SK-N-SH (cell line): ENCODE results near the gene RET. TPM values are rescaled to one million over a fixed set of nuclear protein-coding genes. Genes with fewer than 3 reads are reported as not detected.

Experiments used
- CTCF ChIA-PET: fragments of 300-600, 350-600 bp; formaldehyde crosslinking; extraction: SDS; loops from one replicate; lab custom pipeline; 2021; lab: Yijun Ruan, JAX
- POLR2A ChIA-PET: fragments of 350-600 bp; sonication (Branson Sonifier 250); formaldehyde crosslinking; extraction: SDS; loops from one replicate; lab custom pipeline; 2020; ENCODE audit warnings: antibody characterized with exemption, inconsistent platforms; lab: Yijun Ruan, JAX
- DNase-seq: peaks from one replicate; pipeline ENCODE4 v3.0.0; 2012
- H2AFZ ChIP-seq: fragments of 200-600 bp; sonication (generic); 2 replicates; pipeline ENCODE4 v1.8.1; 2016; ENCODE audit warnings: antibody characterized with exemption, mild to moderate bottlenecking, low read depth
- H3F3A ChIP-seq: fragments of 200-600 bp; sonication (generic); replicated peaks from 2 replicates; pipeline ENCODE3; 2016; ENCODE audit warnings: antibody characterized with exemption, mild to moderate bottlenecking; ENCODE audit not compliant: insufficient read depth
- H3K27ac ChIP-seq, 2 experiments: fragments of 200-500 bp in 1 of 2; fragments of 200-600 bp in 1 of 2; sonication (Bioruptor generic) in 1 of 2; sonication (generic), shearing (Covaris generic) in 1 of 2; 2 replicates each; pipeline versions ENCODE4 v1.5.1 to v1.6.1; 2014 to 2016; ENCODE audit warnings: low read depth in 2 of 2, inconsistent platforms in 1 of 2, low read length in 1 of 2, mild to moderate bottlenecking in 1 of 2, mixed read lengths in 1 of 2
- H3K27me3 ChIP-seq: fragments of 200-600 bp; sonication (generic), shearing (Covaris generic); 2 replicates; pipeline ENCODE4 v1.6.1; 2016; ENCODE audit warnings: mixed run types; ENCODE audit not compliant: insufficient read depth
- H3K36me3 ChIP-seq, 2 experiments: fragments of 200-500 bp in 1 of 2; fragments of 200-600 bp in 1 of 2; sonication (Bioruptor generic) in 1 of 2; sonication (generic) in 1 of 2; replicated peaks in 1 of 2; 2 replicates each; pipeline versions ENCODE3 to v1.5.1; 2014 to 2016; ENCODE audit warnings: low read length in 1 of 2, mild to moderate bottlenecking in 1 of 2; ENCODE audit not compliant: insufficient read depth in 2 of 2, control insufficient read depth in 1 of 2
- H3K4me1 ChIP-seq, 2 experiments: fragments of 200-500 bp in 1 of 2; fragments of 200-600 bp in 1 of 2; sonication (Bioruptor generic) in 1 of 2; sonication (generic), shearing (Covaris generic) in 1 of 2; 2 replicates each; pipeline versions ENCODE4 v1.5.1 to v1.6.1; 2014 to 2016; ENCODE audit warnings: low read depth in 1 of 2, low read length in 1 of 2, mixed run types in 1 of 2; ENCODE audit not compliant: insufficient read depth in 2 of 2, control insufficient read depth in 1 of 2
- H3K4me2 ChIP-seq: fragments of 200-600 bp; sonication (generic), shearing (Covaris generic); 2 replicates; pipeline ENCODE4 v1.6.1; 2017; ENCODE audit warnings: mixed run types
- H3K4me3 ChIP-seq, 2 experiments: fragments of 200-500 bp in 1 of 2; fragments of 200-600 bp in 1 of 2; sonication (Bioruptor generic) in 1 of 2; sonication (generic), shearing (Covaris generic) in 1 of 2; 2 replicates each; pipeline versions ENCODE4 v1.5.1 to v1.8.1; 2014 to 2016; ENCODE audit warnings: low read depth in 2 of 2, inconsistent platforms in 1 of 2, low read length in 1 of 2, mild to moderate bottlenecking in 1 of 2, mixed read lengths in 1 of 2, moderate library complexity in 1 of 2
- H3K79me2 ChIP-seq: fragments of 200-600 bp; sonication (generic); 2 replicates; pipeline ENCODE4 v1.8.1; 2017; ENCODE audit warnings: mild to moderate bottlenecking; ENCODE audit not compliant: insufficient read depth
- H3K9ac ChIP-seq: fragments of 200-600 bp; sonication (generic); 2 replicates; pipeline ENCODE4 v1.6.1; 2017; ENCODE audit warnings: mixed run types
- H3K9me2 ChIP-seq: fragments of 200-600 bp; sonication (generic); 2 replicates; pipeline ENCODE4 v1.6.1; 2017; ENCODE audit warnings: mixed run types
- H3K9me3 ChIP-seq: fragments of 200-600 bp; sonication (generic); 2 replicates; pipeline ENCODE4 v1.6.1; 2017; ENCODE audit warnings: mixed run types, mild to moderate bottlenecking, moderate library complexity
- H4K20me1 ChIP-seq: fragments of 200-600 bp; sonication (generic); 2 replicates; pipeline ENCODE4 v1.6.1; 2017; ENCODE audit warnings: mild to moderate bottlenecking, mixed run types; ENCODE audit not compliant: insufficient read depth
- CTCF ChIP-seq: fragments of 200-600 bp; sonication (generic); IDR thresholded peaks from 2 replicates; pipeline ENCODE4 v1.6.1; 2017; ENCODE audit warnings: antibody characterized with exemption, mild to moderate bottlenecking, moderate library complexity
- FOSL2 ChIP-seq: IDR thresholded peaks from 2 replicates; pipeline ENCODE4 v1.4.0; 2012; ENCODE audit warnings: low read depth, mild to moderate bottlenecking, moderate library complexity, borderline replicate concordance
- MEF2A ChIP-seq: IDR thresholded peaks from 2 replicates; pipeline ENCODE4 v1.4.0; 2012; ENCODE audit warnings: low read depth, borderline replicate concordance
- MXI1 ChIP-seq: IDR thresholded peaks from 2 replicates; pipeline ENCODE4 v1.6.1; 2012; ENCODE audit warnings: mild to moderate bottlenecking, low read depth, low read length, improper control_type of control experiment
- POLR2AphosphoS5 ChIP-seq: IDR thresholded peaks from 2 replicates; pipeline ENCODE4 v1.6.1; 2012; ENCODE audit warnings: low read depth, low read length
- RAD21 ChIP-seq: IDR thresholded peaks from 2 replicates; pipeline ENCODE4 v1.6.1; 2012; ENCODE audit warnings: mild to moderate bottlenecking, low read length
- REST ChIP-seq: IDR thresholded peaks from 2 replicates; pipeline ENCODE4 v1.6.1; 2012; ENCODE audit warnings: mild to moderate bottlenecking, low read depth, low read length, moderate library complexity
- SIN3A ChIP-seq: IDR thresholded peaks from 2 replicates; pipeline ENCODE4 v1.6.1; 2012; ENCODE audit warnings: low read depth, mild to moderate bottlenecking, low read length, moderate library complexity, borderline replicate concordance
- SMC3 ChIP-seq: IDR thresholded peaks from 2 replicates; pipeline ENCODE4 v1.6.1; 2012; ENCODE audit warnings: low read depth, low read length, improper control_type of control experiment
- TAF1 ChIP-seq: IDR thresholded peaks from 2 replicates; pipeline ENCODE4 v1.6.1; 2012; ENCODE audit warnings: low read depth, mild to moderate bottlenecking, low read length, moderate library complexity, borderline replicate concordance
- TCF12 ChIP-seq: IDR thresholded peaks from 2 replicates; pipeline ENCODE4 v1.4.0; 2012
- WGBS: methylation state at CpG from one replicate; pipeline ENCODE4 v1.1.6; 2017; ENCODE audit warnings: low lambda C conversion rate; 5-methylcytosine and 5-hydroxymethylcytosine counted together
- polyA plus RNA-seq, 3 experiments: library from polyadenylated mRNA; depleted of rRNA; stranded (reverse); fragments of >200 nt; gene quantifications; 2 replicates each; pipeline ENCODE4 v1.2.3, GENCODE V29; 2012
- TF ChIP-seq, protein P1 (sequence below): fragments of 150-350 bp; IDR thresholded peaks from 2 replicates; pipeline ENCODE4 v1.6.1; 2016; ENCODE audit warnings: mild to moderate bottlenecking, low read depth, low read length

The RET gene
- polyA plus RNA-seq (2012; rRNA removed): 3.2 and 6.8 TPM in 2 replicates
- 5.8 and 12.3 TPM in 2 replicates for polyA plus RNA-seq (2012; cell fraction: cytosol; rRNA removed)
- 11.5 and 17.8 TPM in 2 replicates for polyA plus RNA-seq (2012; cell fraction: nucleus; rRNA removed)

GRCh38 chr10:43076876-43077420 is at the start of gene RET:
Gene RET (plus strand): TSS chr10:43077069. CDS start chr10:43077259, 190 bp downstream.
- Histone ChIP-seq H3K9me2 (no peaks in the 10 kb centered on the region), H3K9me3 (no peaks in the 10 kb centered on the region), H4K20me1 (no peaks in the 10 kb centered on the region), H3K4me3 (peak within 1 kb of the TSS; percentile 35 to 61; a peak in 3 of 4 replicates), H3F3A (no peaks in the 10 kb centered on the region), H3K4me2 (peak within 1 kb of the TSS; percentile 68; the same call in 1 of the 2 replicates), H3K79me2 (no peaks in the 10 kb centered on the region), H3K9ac (no peak within 1 kb of the TSS), H3K4me1 (peaks cover 0 to 68% of the 10 kb centered on the region in 2 experiments; a peak in 1 of 4 replicates), H3K36me3 (no peaks in the 10 kb centered on the region), H2AFZ (no peak within 1 kb of the TSS), H3K27ac (peak within 1 kb of the TSS in 1 of 2 experiments; percentile 96; a peak in 2 of 4 replicates), H3K27me3 (peaks cover 6% of the 10 kb centered on the region)
- CTCF ChIA-PET: interaction anchor here (0.6 to 12.3 kb wide), 13 partner anchors 11 to 211 kb away, joined by 4 to 143 read pairs (median 13); no protein-coding TSS in a partner anchor
- no peak for TF ChIP-seq RAD21
- 0 out of 2 replicates have a peak, but pooled peaks have one; percentile 35 for TF ChIP-seq POLR2AphosphoS5
- no peak for TF ChIP-seq CTCF
- 0 out of 2 replicates have a peak, but pooled peaks have one; percentile 13 for TF ChIP-seq TAF1
- no peak for TF ChIP-seq TCF12
- TF ChIP-seq MXI1: peak; percentile 21; the same call in 1 of the 2 replicates
- TF ChIP-seq SMC3: no peak
- TF ChIP-seq FOSL2: no peak
- no peak for TF ChIP-seq REST
- no peak for TF ChIP-seq SIN3A
- TF ChIP-seq, protein P1, sequence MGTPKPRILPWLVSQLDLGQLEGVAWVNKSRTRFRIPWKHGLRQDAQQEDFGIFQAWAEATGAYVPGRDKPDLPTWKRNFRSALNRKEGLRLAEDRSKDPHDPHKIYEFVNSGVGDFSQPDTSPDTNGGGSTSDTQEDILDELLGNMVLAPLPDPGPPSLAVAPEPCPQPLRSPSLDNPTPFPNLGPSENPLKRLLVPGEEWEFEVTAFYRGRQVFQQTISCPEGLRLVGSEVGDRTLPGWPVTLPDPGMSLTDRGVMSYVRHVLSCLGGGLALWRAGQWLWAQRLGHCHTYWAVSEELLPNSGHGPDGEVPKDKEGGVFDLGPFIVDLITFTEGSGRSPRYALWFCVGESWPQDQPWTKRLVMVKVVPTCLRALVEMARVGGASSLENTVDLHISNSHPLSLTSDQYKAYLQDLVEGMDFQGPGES: no peak
- no peak for TF ChIP-seq MEF2A
- DNase-seq: peak; percentile 98
- POLR2A ChIA-PET: interaction anchor here (0.9 to 6.2 kb wide), 18 partner anchors 8 to 212 kb away, joined by 3 to 75 read pairs (median 6); no protein-coding TSS in a partner anchor
- WGBS: no CpG with 5 or more reads among the region's 78 CpGs
